Caki2 (cell line): ENCODE results near the gene PPFIA4. TPM values are rescaled to one million over a fixed set of nuclear protein-coding genes. Genes with fewer than 3 reads are reported as not detected.
A peak's percentile ranks its signal among the peaks of the same experiment; 100 is the strongest.
"Not testable (repeated sequence)": the region's sequence is repeated elsewhere in the genome, so short reads cannot be mapped to it uniquely, and the experiment has no call there.

Experiments
- DNase-seq: peaks from one replicate; pipeline ENCODE4 v3.0.0-alpha.2; 2015; ENCODE audit warnings: low read depth
- in situ Hi-C: cut with HindIII; loops from 2 replicates; pipeline ENCODE4 v1.10.0; 2016; ENCODE audit warnings: low sequenced_read_pairs, low pct_unique_long_range_greater_than_20kb, mixed read lengths
- total RNA-seq: library from RNA; depleted of rRNA; stranded (reverse); fragments of >200 nt; shearing (Covaris generic); gene quantifications from 2 replicates; pipeline ENCODE4 v1.2.3, GENCODE V29; 2014; ENCODE audit warnings: low replicate concordance

The PPFIA4 gene
- total RNA-seq, 1 experiment from 2014 or later: 15.3 TPM

GRCh38 chr1:203006948-203007871 lies 19.1 kb upstream of the PPFIA4 start, which contains the start of gene TMEM183A:
TSS of gene TMEM183A (plus strand) at chr1:203007374. CDS start at chr1:203007466, 92 bp downstream.
- in situ Hi-C loops: no loop called here
- peak; percentile 95 for DNase-seq

- in situ Hi-C loops: no loop called here
- no peak for DNase-seq
Observed at GRCh38 chr1:203009185-203009584, 17.1 kb upstream of the PPFIA4 start.

- no peak for DNase-seq
- in situ Hi-C loops: no loop called here
Observed at GRCh38 chr1:203011582-203011981, 14.7 kb upstream of the PPFIA4 start.

GRCh38 chr1:203017061-203017460 lies 9.2 kb upstream of the PPFIA4 start:
- in situ Hi-C loops: no loop called here
- no peak for DNase-seq

- DNase-seq: no peak
- in situ Hi-C loops: no loop called here
Observed at GRCh38 chr1:203017692-203018091, 8.6 kb upstream of the PPFIA4 start.

GRCh38 chr1:203022855-203023254 lies 3.4 kb upstream of the PPFIA4 start:
- DNase-seq, in situ Hi-C loops: not testable (repeated sequence)

GRCh38 chr1:203025686-203026030 lies 633 bp upstream of the PPFIA4 start:
- in situ Hi-C loops: loop anchor here (25.0 kb wide), 1 partner anchor 187 kb away; no protein-coding TSS in a partner anchor
- no peak for DNase-seq

- in situ Hi-C loops: loop anchor here (25.0 kb wide), 1 partner anchor 185 kb away; no protein-coding TSS in a partner anchor
Observed at GRCh38 chr1:203026666-203027663, 674 bp downstream of the PPFIA4 start.

GRCh38 chr1:203028067-203028783 lies 1.9 kb downstream of the PPFIA4 start:
- DNase-seq: no peak
- in situ Hi-C loops: loop anchor here (25.0 kb wide), 1 partner anchor 184 kb away; no protein-coding TSS in a partner anchor

More at GRCh38 chr1:203026666-203027663, 674 bp downstream of the PPFIA4 start:
- no peak for DNase-seq

GRCh38 chr1:203028784-203029553 lies 2.7 kb downstream of the PPFIA4 start:
- DNase-seq: no peak
- in situ Hi-C loops: loop anchor here (25.0 kb wide), 1 partner anchor 183 kb away; no protein-coding TSS in a partner anchor

GRCh38 chr1:203031467-203031866 lies 5.2 kb downstream of the PPFIA4 start:
- in situ Hi-C loops: loop anchor here (25.0 kb wide), 1 partner anchor 181 kb away; no protein-coding TSS in a partner anchor
- DNase-seq: no peak

GRCh38 chr1:203033287-203033686 lies 7.0 kb downstream of the PPFIA4 start:
- in situ Hi-C loops: loop anchor here (25.0 kb wide), 1 partner anchor 179 kb away; no protein-coding TSS in a partner anchor
- DNase-seq: no peak

- in situ Hi-C loops: loop anchor here (25.0 kb wide), 1 partner anchor 178 kb away; no protein-coding TSS in a partner anchor
- no peak for DNase-seq
Observed at GRCh38 chr1:203033917-203034316, 7.6 kb downstream of the PPFIA4 start.

GRCh38 chr1:203034422-203035110 lies 8.3 kb downstream of the PPFIA4 start:
- no peak for DNase-seq
- in situ Hi-C loops: loop anchor here (25.0 kb wide), 1 partner anchor 178 kb away; no protein-coding TSS in a partner anchor

GRCh38 chr1:203035111-203036000 lies 9.1 kb downstream of the PPFIA4 start:
- in situ Hi-C loops: loop anchor here (25.0 kb wide), 1 partner anchor 177 kb away; no protein-coding TSS in a partner anchor
- no peak for DNase-seq
